ENCODE data around the gene IQGAP2.
"Not testable (repeated sequence)": the region's sequence is repeated elsewhere in the genome, so short reads cannot be mapped to it uniquely, and the experiment has no call there.

IQGAP2 gene

GRCh38 chr5:76412511-76412910, 9.4 kb downstream of the IQGAP2 start:
- DNase-seq (ENCODE audit: low read depth in 3 of 3), result no peak

GRCh38 chr5:76413746-76414145, 10.7 kb downstream of the IQGAP2 start:
- no peak for DNase-seq (ENCODE audit: low read depth in 3 of 3)

GRCh38 chr5:76414788-76415187, 11.7 kb downstream of the IQGAP2 start:
- DNase-seq (ENCODE audit: low read depth in 3 of 3), result no peak

- no peak for DNase-seq (ENCODE audit: low read depth in 3 of 3)
Measured at GRCh38 chr5:76415855-76416254, 12.8 kb downstream of the IQGAP2 start.

GRCh38 chr5:76419597-76420298, 16.7 kb downstream of the IQGAP2 start:
- DNase-seq (ENCODE audit: low read depth in 3 of 3), result no peak

- no peak for DNase-seq (ENCODE audit: low read depth in 3 of 3)
Measured at GRCh38 chr5:76422227-76422626, 19.1 kb downstream of the IQGAP2 start.

- DNase-seq (ENCODE audit: low read depth in 3 of 3), result no peak
Measured at GRCh38 chr5:76422742-76423141, 19.7 kb downstream of the IQGAP2 start.

GRCh38 chr5:76425146-76425545, 22.1 kb downstream of the IQGAP2 start:
- DNase-seq (ENCODE audit: low read depth in 3 of 3), result no peak

- DNase-seq (ENCODE audit: low read depth in 3 of 3), result no peak
Measured at GRCh38 chr5:76425928-76426804, 23.1 kb downstream of the IQGAP2 start.

GRCh38 chr5:76427206-76428140, 24.4 kb downstream of the IQGAP2 start:
- no peak for DNase-seq (ENCODE audit: low read depth in 3 of 3)

- not testable (repeated sequence) for DNase-seq (ENCODE audit: low read depth in 3 of 3)
Measured at GRCh38 chr5:76428550-76428949, 25.5 kb downstream of the IQGAP2 start.

- no peak for DNase-seq (ENCODE audit: low read depth in 3 of 3)
Measured at GRCh38 chr5:76433261-76433660, 30.2 kb downstream of the IQGAP2 start.

- DNase-seq (ENCODE audit: low read depth in 3 of 3), result not testable (repeated sequence)
Measured at GRCh38 chr5:76437507-76437906, 34.4 kb downstream of the IQGAP2 start.

- no peak for DNase-seq (ENCODE audit: low read depth in 3 of 3)
Measured at GRCh38 chr5:76438025-76438424, 34.9 kb downstream of the IQGAP2 start.

GRCh38 chr5:76439201-76439600, 36.1 kb downstream of the IQGAP2 start:
- DNase-seq (ENCODE audit: low read depth in 3 of 3), result no peak

- no peak for DNase-seq (ENCODE audit: low read depth in 3 of 3)
Measured at GRCh38 chr5:76439929-76440328, 36.8 kb downstream of the IQGAP2 start.

GRCh38 chr5:76441101-76441500, 38.0 kb downstream of the IQGAP2 start:
- no peak for DNase-seq (ENCODE audit: low read depth in 3 of 3)

GRCh38 chr5:76441890-76442673, 39.0 kb downstream of the IQGAP2 start:
- no peak for DNase-seq (ENCODE audit: low read depth in 3 of 3)

GRCh38 chr5:76443066-76443800, 40.1 kb downstream of the IQGAP2 start:
- DNase-seq (ENCODE audit: low read depth in 3 of 3), result no peak

- no peak for DNase-seq (ENCODE audit: low read depth in 3 of 3)
Measured at GRCh38 chr5:76445063-76445462, 42.0 kb downstream of the IQGAP2 start.

Data from stimulated activated CD4-positive, alpha-beta T cell treated with anti-CD3 and anti-CD28 coated beads, TNF-alpha, amount 100 ng/mL, for 4 hours (primary cell).